A673 (cell line): Measurements from ENCODE around the gene CDH4. TPM values are rescaled to one million over a fixed set of nuclear protein-coding genes. Genes with fewer than 3 reads are reported as not detected.

Experiments used
- BruUV-seq: library from RNA; stranded (reverse); fragments of 400-500 nt; replicated peaks from 2 replicates; lab custom pipeline; 2021; lab: Mats Ljungman, UMichigan
- CTCF ChIA-PET: fragments of 300-600 bp; sonication (Branson Sonifier 250); formaldehyde crosslinking; loops from one replicate; lab custom pipeline; 2022; ENCODE audit warnings: antibody characterized with exemption; lab: Charles Lee
- POLR2A ChIA-PET: fragments of 300-600 bp; sonication (Branson Sonifier 250); formaldehyde crosslinking; loops from one replicate; lab custom pipeline; 2022; ENCODE audit warnings: antibody characterized with exemption; ENCODE audit not compliant: low non-redundant PET; lab: Charles Lee
- DNase-seq: peaks from one replicate; pipeline ENCODE4 v3.0.0-alpha.2; 2015; ENCODE audit warnings: low spot score
- H3K27ac ChIP-seq: fragments of 200-600 bp; sonication (generic); 2 replicates; pipeline ENCODE4 v1.5.1; 2016; ENCODE audit warnings: mixed run types, low read depth, mild to moderate bottlenecking, mixed read lengths, antibody characterized with exemption, low read length; ENCODE audit not compliant: poor library complexity, severe bottlenecking
- H3K27me3 ChIP-seq: fragments of 200-600 bp; sonication (generic); replicated peaks from 2 replicates; pipeline ENCODE4 v1.6.1; 2017; ENCODE audit warnings: mixed run types, low read depth, mild to moderate bottlenecking, mixed read lengths, antibody characterized with exemption, low read length; ENCODE audit not compliant: insufficient read depth, poor library complexity
- H3K36me3 ChIP-seq: fragments of 200-600 bp; sonication (generic); 2 replicates; pipeline ENCODE4 v1.6.1; 2016; ENCODE audit warnings: mixed run types, mild to moderate bottlenecking, mixed read lengths, antibody characterized with exemption, low read length; ENCODE audit not compliant: insufficient read depth, poor library complexity, severe bottlenecking
- H3K4me1 ChIP-seq: fragments of 200-600 bp; sonication (generic); 2 replicates; pipeline ENCODE4 v1.6.1; 2017; ENCODE audit warnings: mixed run types, mild to moderate bottlenecking, mixed read lengths, antibody characterized with exemption, low read length; ENCODE audit not compliant: insufficient read depth, poor library complexity, severe bottlenecking
- H3K4me3 ChIP-seq: fragments of 200-600 bp; sonication (generic); 2 replicates; pipeline ENCODE4 v1.5.1; 2016; ENCODE audit warnings: low read depth, mixed run types, mild to moderate bottlenecking, mixed read lengths, low read length; ENCODE audit not compliant: poor library complexity, severe bottlenecking
- H3K9me3 ChIP-seq: fragments of 200-600 bp; sonication (generic); 2 replicates; pipeline ENCODE4 v1.6.1; 2016; ENCODE audit warnings: mixed run types, low read depth, mild to moderate bottlenecking, mixed read lengths, antibody characterized with exemption, low read length; ENCODE audit not compliant: poor library complexity, severe bottlenecking
- CTCF ChIP-seq: fragments of 300-800, 200-600 bp; sonication (generic); conservative IDR thresholded peaks from 2 replicates; pipeline ENCODE4 v1.5.1; 2017; ENCODE audit warnings: low read depth, mild to moderate bottlenecking, antibody characterized with exemption, low read length, moderate library complexity, mixed read lengths
- EZH2 ChIP-seq: fragments of 200-600 bp; sonication (generic); IDR thresholded peaks from 2 replicates; pipeline ENCODE4 v1.6.1; 2017; ENCODE audit warnings: borderline replicate concordance, low read depth, mild to moderate bottlenecking, mixed read lengths, antibody characterized with exemption, low read length; ENCODE audit not compliant: poor library complexity, severe bottlenecking
- intact Hi-C: fragments of 100-400 bp; cut with micrococcal nuclease; formaldehyde crosslinking; loops from one replicate; pipeline ENCODE4 v1.10.0; 2022; ENCODE audit not compliant: unreplicated experiment
- total RNA-seq: library from RNA; stranded (reverse); gene quantifications from 2 replicates; pipeline ENCODE4 v1.2.3, GENCODE V29; 2021

Gene CDH4
- total RNA-seq, 1 experiment from 2014 or later: 8.3 TPM

- Histone ChIP-seq H3K9me3 (no peaks in the 10 kb centered on the region), H3K27ac (no peak overlapping the region), H3K4me1 (no peaks in the 10 kb centered on the region), H3K36me3 (no peaks in the 10 kb centered on the region), H3K4me3 (no peak overlapping the region), H3K27me3 (peaks cover 26% of the 10 kb centered on the region)
- intact Hi-C loops: no loop called here
- DNase-seq: no peak
- CTCF ChIA-PET: no interaction called here
- POLR2A ChIA-PET: no interaction called here
- no TSS peak for BruUV-seq
- TF ChIP-seq EZH2: no peak
- TF ChIP-seq CTCF: 0 out of 2 replicates have a peak, but pooled peaks have one; percentile 25
These were observed 713.8 kb downstream of the CDH4 start for GRCh38 chr20:61965606-61966491.

- Histone ChIP-seq H3K27me3 (peaks cover 26% of the 10 kb centered on the region), H3K9me3 (no peaks in the 10 kb centered on the region), H3K27ac (no peak overlapping the region), H3K4me1 (no peaks in the 10 kb centered on the region), H3K36me3 (no peaks in the 10 kb centered on the region), H3K4me3 (no peak overlapping the region)
- CTCF ChIA-PET: no interaction called here
- no peak for DNase-seq
- no TSS peak for BruUV-seq
- TF ChIP-seq EZH2 (no peak), CTCF (no peak)
- intact Hi-C loops: no loop called here
- POLR2A ChIA-PET: no interaction called here
These were observed 714.6 kb downstream of the CDH4 start for GRCh38 chr20:61966492-61967244.

- Histone ChIP-seq H3K4me1 (no peaks in the 10 kb centered on the region), H3K27ac (no peak overlapping the region), H3K36me3 (no peaks in the 10 kb centered on the region), H3K27me3 (peaks cover 26% of the 10 kb centered on the region), H3K4me3 (no peak overlapping the region), H3K9me3 (no peaks in the 10 kb centered on the region)
- CTCF ChIA-PET: no interaction called here
- TF ChIP-seq EZH2: no peak
- TF ChIP-seq CTCF: no peak
- no TSS peak for BruUV-seq
- POLR2A ChIA-PET: no interaction called here
- DNase-seq: no peak
- intact Hi-C loops: no loop called here
These were observed 715.2 kb downstream of the CDH4 start for GRCh38 chr20:61967300-61967699.
